ENCODE data around the gene PRRT1. TPM values are rescaled to one million over a fixed set of nuclear protein-coding genes. Genes with fewer than 3 reads are reported as not detected.
"Not testable (repeated sequence)": the region's sequence is repeated elsewhere in the genome, so short reads cannot be mapped to it uniquely, and the experiment has no call there.

PRRT1 gene
- total RNA-seq, 2 experiments from 2014 or later = 1.1 TPM

- peaks cover 23% of the 10 kb centered on the region for H3K36me3 Mint-ChIP-seq (ENCODE audit: low read depth)
- H3K27ac Mint-ChIP-seq = peak within 1 kb of the TSS; percentile 99
- no peaks in the 10 kb centered on the region for H3K9me3 Mint-ChIP-seq
- CTCF ChIA-PET = interaction anchor here (0.5 to 1.4 kb wide), 5 partner anchors 33 to 233 kb away, joined by 3 to 6 read pairs (median 3); no protein-coding TSS in a partner anchor
- H3K4me3 Mint-ChIP-seq = peak within 1 kb of the TSS; percentile 95
- no peaks in the 10 kb centered on the region for H3K27me3 Mint-ChIP-seq (ENCODE audit: low read depth)
- DNase-seq = peak; percentile 76
- intact Hi-C loops (cut with micrococcal nuclease) = loop anchor here (5.0 to 10.0 kb wide), 4 partner anchors 455 to 1012 kb away; partner anchors contain the start of genes ATP6V1G2, CLIC1, DDX39B and HSD17B8
- peaks cover 53% of the 10 kb centered on the region for H3K4me1 Mint-ChIP-seq (ENCODE audit: low read depth)
Observed at GRCh38 chr6:32192608-32193039, 40.9 kb upstream of the PRRT1 start, which contains the start of gene GPSM3. TSS of gene GPSM3 (minus strand) at chr6:32192643. CDS start at chr6:32192513, 130 bp downstream.

DNA sequence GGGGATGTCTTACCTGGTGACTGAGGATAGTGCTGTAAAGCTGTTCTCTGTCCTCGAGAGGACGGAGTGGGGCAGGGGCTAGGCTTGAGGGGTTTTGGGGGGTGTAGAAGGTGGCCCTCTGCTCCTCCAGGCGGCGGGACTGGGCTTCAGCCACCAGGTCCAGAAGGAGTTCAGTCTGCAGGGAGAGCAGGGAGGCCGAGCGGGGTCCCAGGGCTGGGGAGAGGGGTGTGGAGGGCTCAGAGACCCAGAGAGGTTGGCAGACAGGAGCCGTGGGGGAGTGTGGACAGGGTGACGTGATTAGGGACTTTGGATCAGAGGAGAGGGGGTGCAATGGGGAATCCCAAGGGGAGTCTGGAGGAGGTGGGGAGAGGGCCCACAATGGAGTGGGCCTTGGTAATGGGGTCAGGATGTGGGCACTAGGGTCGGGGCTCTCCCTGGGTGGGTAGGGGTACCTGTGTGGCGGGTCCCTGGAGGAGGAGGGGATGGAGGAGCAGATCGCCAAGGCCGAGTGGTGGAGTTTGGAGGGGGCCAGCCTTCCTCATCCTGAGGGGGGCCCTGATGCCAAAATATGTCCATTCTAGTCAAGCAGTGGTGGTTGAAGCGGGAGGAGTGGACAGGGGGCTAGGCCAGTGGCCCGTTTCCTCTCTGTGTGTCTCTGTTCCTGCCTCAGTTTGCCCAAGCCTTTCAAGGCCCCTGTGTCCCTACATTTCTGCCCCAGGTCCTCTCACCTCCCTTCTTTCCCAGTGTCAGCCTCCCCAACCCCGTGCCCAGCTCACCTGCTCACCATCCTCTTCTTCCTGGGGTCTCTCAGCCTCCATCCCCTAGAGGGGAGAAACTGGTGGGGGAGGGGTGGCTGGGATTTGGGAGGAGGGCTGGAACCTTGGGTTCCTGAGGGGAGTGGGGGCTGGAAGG, 40.2 kb upstream of the PRRT1 start:
- H3K4me1 Mint-ChIP-seq (ENCODE audit: low read depth) = peaks cover 58% of the 10 kb centered on the region
- no peaks in the 10 kb centered on the region for H3K9me3 Mint-ChIP-seq
- peak overlapping the region; percentile 99 for H3K27ac Mint-ChIP-seq
- peaks cover 30% of the 10 kb centered on the region for H3K36me3 Mint-ChIP-seq (ENCODE audit: low read depth)
- H3K4me3 Mint-ChIP-seq = peak overlapping the region; percentile 95
- peak; percentile 52 for DNase-seq
- CTCF ChIA-PET = interaction anchor here (0.5 to 1.4 kb wide), 3 partner anchors 34 to 74 kb away, joined by 3 to 6 read pairs (median 3); no protein-coding TSS in a partner anchor
- intact Hi-C loops (cut with micrococcal nuclease) = loop anchor here (5.0 to 10.0 kb wide), 4 partner anchors 455 to 1013 kb away; partner anchors contain the start of genes ATP6V1G2, CLIC1, DDX39B and HSD17B8
- no peaks in the 10 kb centered on the region for H3K27me3 Mint-ChIP-seq (ENCODE audit: low read depth)

- H3K9me3 Mint-ChIP-seq = no peaks in the 10 kb centered on the region
- H3K27ac Mint-ChIP-seq = peak overlapping the region; percentile 99
- peak overlapping the region; percentile 95 for H3K4me3 Mint-ChIP-seq
- H3K36me3 Mint-ChIP-seq (ENCODE audit: low read depth) = peaks cover 35% of the 10 kb centered on the region
- no peaks in the 10 kb centered on the region for H3K27me3 Mint-ChIP-seq (ENCODE audit: low read depth)
- DNase-seq = peak; percentile 23
- intact Hi-C loops (cut with micrococcal nuclease) = loop anchor here (1.0 to 10.0 kb wide), 6 partner anchors 13 to 1014 kb away; partner anchors contain the start of genes ATF6B, ATP6V1G2, CLIC1 and DDX39B
- H3K4me1 Mint-ChIP-seq (ENCODE audit: low read depth) = peaks cover 59% of the 10 kb centered on the region
- CTCF ChIA-PET = no interaction called here
Observed at GRCh38 chr6:32190911-32191677, 39.4 kb upstream of the PRRT1 start.

DNA sequence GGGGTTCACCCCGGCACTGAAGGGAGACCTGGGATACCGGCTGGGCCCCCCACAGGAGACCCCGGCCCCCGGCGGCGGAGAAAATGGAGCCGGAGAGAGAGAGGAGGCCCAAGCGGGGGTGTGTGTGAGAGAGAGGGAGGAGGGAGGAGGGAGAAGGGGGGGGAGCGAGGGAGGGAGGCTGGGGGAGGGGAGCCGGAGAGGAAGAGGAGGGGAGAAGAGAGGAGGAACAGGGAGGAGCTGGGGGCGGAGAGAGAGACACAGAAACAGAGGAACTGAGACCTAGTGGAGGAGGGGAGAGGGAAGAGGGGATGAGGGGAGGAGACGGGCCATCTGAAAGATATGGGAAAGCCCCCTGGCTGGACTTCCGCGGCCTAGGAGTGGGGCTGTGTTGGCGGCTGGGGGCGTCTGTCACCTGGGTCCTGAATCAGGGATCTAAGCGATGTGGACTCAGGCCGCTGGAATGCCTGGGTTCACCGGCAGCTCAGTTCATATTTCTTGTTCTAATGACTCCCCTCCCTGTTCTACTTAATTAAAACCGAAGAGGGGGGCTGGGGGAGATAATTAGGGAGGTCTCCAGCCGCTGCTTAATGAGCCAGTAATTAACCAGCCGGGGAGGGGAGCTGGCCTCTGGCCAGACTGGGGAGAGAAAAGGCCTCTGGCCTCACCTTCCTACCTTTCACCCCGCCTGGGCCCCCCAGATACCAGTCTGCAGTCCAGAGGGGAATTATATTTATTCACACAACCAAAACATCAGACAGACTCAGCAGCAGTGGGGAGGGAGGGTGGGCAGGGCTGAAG, 38.5 kb upstream of the PRRT1 start, which contains the start of gene PBX2:
Gene PBX2 (minus strand): TSS at position 149 of the 798 bp plus-strand sequence. CDS start 287 bp downstream, outside the sequence.
- no peaks in the 10 kb centered on the region for H3K9me3 Mint-ChIP-seq
- intact Hi-C loops (cut with micrococcal nuclease) = loop anchor here (1.0 to 10.0 kb wide), 6 partner anchors 12 to 1015 kb away; partner anchors contain the start of genes ATF6B, ATP6V1G2, CLIC1 and DDX39B
- H3K27me3 Mint-ChIP-seq (ENCODE audit: low read depth) = no peaks in the 10 kb centered on the region
- H3K4me1 Mint-ChIP-seq (ENCODE audit: low read depth) = peaks cover 66% of the 10 kb centered on the region
- peaks cover 40% of the 10 kb centered on the region for H3K36me3 Mint-ChIP-seq (ENCODE audit: low read depth)
- H3K27ac Mint-ChIP-seq = peak within 1 kb of the TSS; percentile 99
- peak within 1 kb of the TSS; percentile 95 for H3K4me3 Mint-ChIP-seq
- peak; percentile 93 for DNase-seq
- CTCF ChIA-PET = no interaction called here

- CTCF ChIA-PET = no interaction called here
- intact Hi-C loops (cut with micrococcal nuclease) = loop anchor here (1.0 to 10.0 kb wide), 6 partner anchors 11 to 1015 kb away; partner anchors contain the start of genes ATF6B, ATP6V1G2, CLIC1 and DDX39B
- no peak for DNase-seq
- Mint-ChIP-seq H3K27ac (peak overlapping the region; percentile 88), H3K9me3 (no peaks in the 10 kb centered on the region), H3K4me3 (peak overlapping the region; percentile 78), H3K4me1 (ENCODE audit: low read depth) (peaks cover 60% of the 10 kb centered on the region), H3K36me3 (ENCODE audit: low read depth) (peaks cover 40% of the 10 kb centered on the region), H3K27me3 (ENCODE audit: low read depth) (no peaks in the 10 kb centered on the region)
Observed at GRCh38 chr6:32189742-32190053, 38.0 kb upstream of the PRRT1 start.

GRCh38 chr6:32189069-32189741, 37.5 kb upstream of the PRRT1 start:
- no peaks in the 10 kb centered on the region for H3K9me3 Mint-ChIP-seq
- H3K4me1 Mint-ChIP-seq (ENCODE audit: low read depth) = peaks cover 58% of the 10 kb centered on the region
- peak overlapping the region; percentile 78 for H3K4me3 Mint-ChIP-seq
- peaks cover 40% of the 10 kb centered on the region for H3K36me3 Mint-ChIP-seq (ENCODE audit: low read depth)
- CTCF ChIA-PET = interaction anchor here (1.7 kb wide), 1 partner anchor 13 kb away, joined by 3 read pairs; no protein-coding TSS in a partner anchor
- DNase-seq = no peak
- H3K27ac Mint-ChIP-seq = peak overlapping the region; percentile 88
- no peaks in the 10 kb centered on the region for H3K27me3 Mint-ChIP-seq (ENCODE audit: low read depth)
- intact Hi-C loops (cut with micrococcal nuclease) = no loop called here

GRCh38 chr6:32188381-32189068, 36.8 kb upstream of the PRRT1 start:
- CTCF ChIA-PET = interaction anchor here (0.6 to 1.7 kb wide), 2 partner anchors 9 to 12 kb away, joined by 3 read pairs; no protein-coding TSS in a partner anchor

DNA sequence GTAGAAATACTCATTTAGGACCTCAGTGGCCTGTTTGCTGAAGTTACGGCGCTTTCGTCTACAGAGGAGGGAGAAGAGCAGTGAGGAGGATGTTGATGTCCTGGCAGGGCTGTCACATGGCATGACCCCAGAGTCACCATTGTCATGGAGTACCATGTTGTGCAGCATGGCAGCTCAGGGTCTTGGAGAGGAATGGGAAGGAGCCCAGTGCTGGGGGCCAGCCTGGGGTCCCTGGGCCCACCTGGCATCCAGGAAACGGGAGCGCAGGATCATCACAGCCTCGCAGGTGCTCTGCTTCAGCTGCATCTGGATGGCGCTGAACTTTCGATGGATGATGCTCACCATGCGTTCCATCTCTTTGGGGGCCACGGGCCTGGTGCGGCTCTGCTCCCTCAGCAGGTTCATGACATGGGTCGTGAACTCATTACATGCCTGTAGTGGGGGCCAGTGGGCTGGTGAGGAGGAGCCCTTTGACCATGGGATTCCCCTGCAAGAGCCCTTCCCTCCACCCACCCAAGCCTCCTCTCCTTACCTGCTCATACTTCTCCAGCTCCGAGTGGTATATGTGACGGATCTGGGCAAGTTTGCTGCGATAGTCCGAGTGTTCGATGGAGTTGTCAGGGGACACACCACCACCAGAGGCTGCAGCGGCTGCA, 36.1 kb upstream of the PRRT1 start:
- CTCF ChIA-PET = interaction anchor here (0.6 to 1.7 kb wide), 2 partner anchors 9 to 11 kb away, joined by 3 read pairs; no protein-coding TSS in a partner anchor
- H3K27me3 Mint-ChIP-seq (ENCODE audit: low read depth); H3K9me3 Mint-ChIP-seq; intact Hi-C loops (cut with micrococcal nuclease); DNase-seq: not testable (repeated sequence)
- peaks cover 58% of the 10 kb centered on the region for H3K4me1 Mint-ChIP-seq (ENCODE audit: low read depth)
- peak overlapping the region; percentile 65 for H3K27ac Mint-ChIP-seq
- H3K36me3 Mint-ChIP-seq (ENCODE audit: low read depth) = peaks cover 40% of the 10 kb centered on the region
- H3K4me3 Mint-ChIP-seq = peak overlapping the region; percentile 29

More at GRCh38 chr6:32188381-32189068, 36.8 kb upstream of the PRRT1 start:
- Mint-ChIP-seq H3K27me3 (ENCODE audit: low read depth) (no peaks in the 10 kb centered on the region), H3K27ac (peak overlapping the region; percentile 88), H3K4me3 (peak overlapping the region; percentile 78), H3K9me3 (no peaks in the 10 kb centered on the region), H3K36me3 (ENCODE audit: low read depth) (peaks cover 40% of the 10 kb centered on the region), H3K4me1 (ENCODE audit: low read depth) (peaks cover 56% of the 10 kb centered on the region)
- intact Hi-C loops (cut with micrococcal nuclease) = no loop called here
- no peak for DNase-seq

GRCh38 chr6:32187009-32187709, 35.4 kb upstream of the PRRT1 start:
- H3K27ac Mint-ChIP-seq = peak overlapping the region; percentile 73
- H3K9me3 Mint-ChIP-seq = no peaks in the 10 kb centered on the region
- no peak for DNase-seq
- peaks cover 60% of the 10 kb centered on the region for H3K4me1 Mint-ChIP-seq (ENCODE audit: low read depth)
- H3K4me3 Mint-ChIP-seq = peak overlapping the region; percentile 23
- CTCF ChIA-PET = no interaction called here
- peaks cover 40% of the 10 kb centered on the region for H3K36me3 Mint-ChIP-seq (ENCODE audit: low read depth)
- intact Hi-C loops (cut with micrococcal nuclease) = no loop called here
- no peaks in the 10 kb centered on the region for H3K27me3 Mint-ChIP-seq (ENCODE audit: low read depth)
